Mesodermal cell (in vitro differentiated cells): Measurements from ENCODE around the gene RBM23. TPM values are rescaled to one million over a fixed set of nuclear protein-coding genes. Genes with fewer than 3 reads are reported as not detected.
"Not testable (repeated sequence)": the region's sequence is repeated elsewhere in the genome, so short reads cannot be mapped to it uniquely, and the experiment has no call there.

Source experiments
- H3K27ac ChIP-seq: 2 replicates; pipeline ENCODE4 v1.7.0; 2013; ENCODE audit warnings: mild to moderate bottlenecking, low read depth, low read length, moderate library complexity; ENCODE audit not compliant: severe bottlenecking
- H3K36me3 ChIP-seq: 2 replicates; pipeline ENCODE4 v1.7.1; 2013; ENCODE audit warnings: mild to moderate bottlenecking, low read length, moderate library complexity; ENCODE audit not compliant: control insufficient read depth, insufficient read depth
- H3K4me1 ChIP-seq: one replicate; pipeline ENCODE4 v1.7.1; 2013; ENCODE audit warnings: mild to moderate bottlenecking, low read length; ENCODE audit not compliant: insufficient read depth, control insufficient read depth, poor library complexity, severe bottlenecking
- H3K4me3 ChIP-seq: 2 replicates; pipeline ENCODE4 v1.7.0; 2013; ENCODE audit warnings: low read length, control low read depth, mild to moderate bottlenecking; ENCODE audit not compliant: insufficient read depth, poor library complexity, severe bottlenecking; ENCODE audit errors: extremely low read depth
- H3K9me3 ChIP-seq: 2 replicates; pipeline ENCODE4 v1.7.1; 2013; ENCODE audit warnings: mild to moderate bottlenecking, low read length, moderate library complexity; ENCODE audit not compliant: control insufficient read depth
- WGBS, 2 experiments: methylation state at CpG; one replicate each; pipeline ENCODE4 v1.1.5; 2013; ENCODE audit warnings: missing lambda C conversion rate in 2 of 2; ENCODE audit not compliant: insufficient coverage in 2 of 2; 5-methylcytosine and 5-hydroxymethylcytosine counted together
- polyA plus RNA-seq, 2 experiments: library from polyadenylated mRNA; stranded (reverse); fragments of 50-300 nt; gene quantifications; one replicate each; pipeline ENCODE4 v1.2.3, GENCODE V29; 2013

RBM23 gene
- polyA plus RNA-seq (2013, experiment 1 of 2), result 49.5 TPM
- 51.3 TPM for polyA plus RNA-seq (2013, experiment 2 of 2)

DNA sequence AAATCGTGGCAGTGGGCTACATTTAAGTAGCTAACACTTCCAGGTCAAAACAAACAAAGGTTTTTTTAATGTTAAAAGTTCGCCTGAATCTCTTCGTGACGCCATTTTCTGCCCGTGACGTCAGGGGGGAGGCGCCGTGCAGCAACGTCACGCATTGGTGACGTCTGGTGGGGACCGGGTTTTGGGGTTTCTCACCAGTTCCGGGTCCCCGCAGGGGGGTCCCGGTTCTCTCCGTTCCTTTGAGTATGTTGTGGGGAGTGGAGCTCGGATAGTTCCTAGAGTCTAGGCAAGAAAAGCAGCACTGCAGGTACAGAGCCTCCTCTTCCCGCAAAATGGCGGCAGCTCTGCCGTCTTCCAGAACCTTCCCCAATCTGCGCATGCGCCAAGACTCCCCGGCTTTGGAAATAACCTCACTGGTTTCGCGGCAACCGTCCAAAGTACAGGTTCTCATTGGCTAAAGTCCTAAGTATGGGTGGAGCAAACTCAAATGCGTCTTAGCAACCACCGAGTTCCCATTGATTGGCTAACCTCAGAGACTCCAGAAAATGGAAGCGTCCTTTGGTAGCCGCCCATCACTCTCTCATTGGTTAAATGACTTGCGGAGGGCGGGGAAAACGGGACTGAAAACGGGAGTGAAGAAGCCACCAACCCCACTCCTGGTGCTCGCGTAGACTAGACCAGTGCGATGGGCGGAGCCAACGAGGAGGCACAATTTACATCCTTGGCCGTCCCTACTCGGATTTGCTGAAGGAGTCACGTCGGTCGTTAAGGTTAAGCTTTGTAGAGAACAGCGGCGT is at the start of gene RBM23:
Gene RBM23 (minus strand): TSS at position 346 of the 797 bp plus-strand sequence.
- peak within 1 kb of the TSS; percentile 79 for H3K4me3 ChIP-seq
- H3K36me3 ChIP-seq, result peaks cover 65% of the 10 kb centered on the region
- WGBS, 2 experiments, result 1 to 3% methylated on average over 22 to 33 of the region's 46 CpGs
- H3K27ac ChIP-seq, result peak within 1 kb of the TSS; percentile 100
- H3K9me3 ChIP-seq, result no peaks in the 10 kb centered on the region
- H3K4me1 ChIP-seq, result peaks cover 9% of the 10 kb centered on the region

DNA sequence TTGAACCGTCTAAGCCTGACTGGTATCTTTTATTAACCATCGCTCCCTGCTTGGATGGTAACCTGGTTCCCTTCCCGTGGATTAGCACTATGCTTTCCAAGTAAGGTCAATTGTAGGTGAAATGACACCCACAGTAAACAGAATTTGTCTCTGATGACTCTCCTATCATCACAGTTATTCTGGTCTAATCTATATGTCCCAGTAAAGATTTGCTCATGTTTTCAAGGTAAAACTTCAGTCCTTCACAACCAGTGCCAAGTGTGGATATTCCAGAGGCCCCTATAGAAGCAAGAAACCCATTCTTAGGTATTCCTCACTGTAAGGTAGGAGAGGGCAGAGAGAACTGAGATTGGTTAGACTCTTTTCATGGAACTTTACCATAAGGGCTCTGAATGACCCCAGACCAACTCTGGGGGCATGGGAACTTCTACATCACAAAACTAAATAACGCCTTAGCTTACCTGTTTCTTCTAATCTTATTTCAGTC is 47.9 kb upstream of the RBM23 start:
- H3K4me1 ChIP-seq, result no peaks in the 10 kb centered on the region
- no peak overlapping the region for H3K4me3 ChIP-seq
- H3K27ac ChIP-seq, result no peak overlapping the region
- 80 to 89% methylated on average over 3 of the region's 4 CpGs for WGBS, 2 experiments
- H3K9me3 ChIP-seq, result no peaks in the 10 kb centered on the region
- H3K36me3 ChIP-seq, result peaks cover 21% of the 10 kb centered on the region

- 86 to 90% methylated on average over 6 to 10 of the region's 15 CpGs for WGBS, 2 experiments
- H3K27ac ChIP-seq, result peak overlapping the region; percentile 23
- peaks cover 17% of the 10 kb centered on the region for H3K36me3 ChIP-seq
- H3K9me3 ChIP-seq, H3K4me1 ChIP-seq, H3K4me3 ChIP-seq: not testable (repeated sequence)
These were observed 47.2 kb upstream of the RBM23 start for GRCh38 chr14:22965916-22966782.

DNA sequence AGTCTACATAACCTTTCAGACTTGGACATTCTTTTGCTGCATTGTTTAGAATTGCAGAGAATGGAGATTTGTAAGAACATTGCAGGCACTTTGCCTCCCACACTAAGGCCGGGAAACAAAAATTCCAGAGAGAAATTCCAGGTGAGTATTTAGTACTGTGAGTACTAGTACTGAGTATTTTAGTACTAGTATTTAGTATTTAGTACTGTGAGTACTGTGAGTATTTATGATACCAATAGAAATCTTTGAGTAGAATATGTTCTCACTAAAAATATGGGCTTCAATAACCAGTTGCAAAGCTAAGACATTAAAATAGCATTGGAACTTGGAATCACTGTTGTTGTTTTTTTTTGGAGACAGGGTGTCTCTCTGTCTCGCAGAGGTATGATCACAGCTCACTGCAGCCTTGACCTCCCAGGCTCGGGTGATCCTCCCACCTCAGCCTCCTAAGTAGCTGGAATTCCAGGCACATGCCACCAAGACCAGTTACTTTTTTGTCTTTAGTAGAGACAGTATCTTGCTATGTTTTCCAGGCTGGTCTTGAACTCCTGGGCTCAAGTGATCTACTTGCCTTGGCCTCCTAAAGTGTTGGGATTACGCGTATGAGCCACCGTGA is 43.2 kb upstream of the RBM23 start:
- H3K36me3 ChIP-seq, result no peaks in the 10 kb centered on the region
- H3K9me3 ChIP-seq, result no peaks in the 10 kb centered on the region
- no peak overlapping the region for H3K27ac ChIP-seq
- no peak overlapping the region for H3K4me3 ChIP-seq
- 79 to 100% methylated on average over 1 to 3 of the region's 6 CpGs for WGBS, 2 experiments
- H3K4me1 ChIP-seq, result no peaks in the 10 kb centered on the region

DNA sequence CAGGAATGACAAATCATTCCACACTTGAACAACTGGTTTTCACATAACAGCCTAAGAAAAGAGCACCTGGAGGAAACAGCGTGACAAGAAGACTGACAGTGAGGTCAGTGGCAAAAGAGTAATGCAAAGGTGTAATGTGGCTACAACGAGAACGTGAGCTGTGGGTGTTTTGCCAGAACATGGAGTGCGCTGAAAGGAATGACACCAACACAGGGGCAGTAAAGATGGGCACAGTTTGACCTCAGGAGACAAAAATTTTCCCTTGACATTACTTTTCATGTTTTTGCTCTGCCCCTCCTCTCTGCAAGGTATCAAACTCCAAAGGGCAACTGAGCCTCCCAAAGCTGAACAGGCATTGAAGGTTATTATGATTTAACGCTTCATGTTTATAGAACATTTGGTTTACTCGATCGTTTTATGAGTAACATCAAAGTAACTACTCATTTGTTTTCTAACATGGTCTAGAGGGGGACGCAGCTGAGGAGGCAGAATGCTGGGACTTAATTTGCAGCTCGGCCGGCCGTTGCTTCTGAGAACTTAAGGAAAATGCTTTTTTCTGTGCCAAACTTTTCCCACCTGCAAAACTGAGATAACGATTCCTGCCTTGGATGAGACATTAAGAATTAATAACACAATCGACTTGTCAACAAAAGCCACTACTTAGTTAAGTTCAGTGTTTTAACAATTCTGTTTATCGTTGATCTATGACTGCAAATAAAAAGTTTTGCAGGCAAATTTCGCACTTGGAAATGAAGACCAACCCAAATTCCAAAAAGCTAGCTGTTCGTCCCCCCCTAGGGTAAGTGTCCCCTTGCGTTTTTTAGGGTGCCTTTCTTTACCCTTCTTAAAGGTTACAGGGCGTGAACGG is 37.0 kb upstream of the RBM23 start:
- Histone ChIP-seq H3K4me1 (no peaks in the 10 kb centered on the region), H3K36me3 (peaks cover 24% of the 10 kb centered on the region), H3K9me3 (no peaks in the 10 kb centered on the region), H3K4me3 (peak overlapping the region; percentile 58), H3K27ac (peak overlapping the region; percentile 92)
- WGBS, 2 experiments, result 26 to 29% methylated on average over 11 to 14 of the region's 19 CpGs

DNA sequence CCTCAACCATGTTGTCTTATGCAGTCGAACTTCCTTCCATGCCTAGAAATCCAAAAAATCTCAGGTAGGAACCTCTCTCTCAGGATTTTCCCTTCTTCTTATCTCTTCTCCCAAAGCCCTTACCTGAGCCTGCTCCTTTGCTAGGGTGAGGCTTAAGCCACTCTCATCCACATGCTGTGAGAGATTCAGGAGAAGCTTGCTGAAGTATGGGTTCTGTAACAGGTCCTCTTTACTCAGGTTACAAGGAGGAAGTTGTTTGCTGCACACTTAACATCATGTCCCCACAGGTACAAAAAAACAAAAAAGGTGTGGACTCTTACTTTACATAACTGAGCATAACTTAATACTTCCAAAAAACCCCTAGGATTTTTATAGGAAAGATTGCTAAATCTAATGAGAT is 33.5 kb upstream of the RBM23 start:
- no CpG with 5 or more reads among the region's 1 CpG for WGBS, 2 experiments
- Histone ChIP-seq H3K36me3 (peaks cover 45% of the 10 kb centered on the region), H3K27ac (no peak overlapping the region), H3K4me3 (no peak overlapping the region), H3K4me1 (no peaks in the 10 kb centered on the region), H3K9me3 (no peaks in the 10 kb centered on the region)

GRCh38 chr14:22951795-22952194 is 32.8 kb upstream of the RBM23 start:
- H3K27ac ChIP-seq, H3K4me3 ChIP-seq, H3K9me3 ChIP-seq, H3K4me1 ChIP-seq: not testable (repeated sequence)
- WGBS, 2 experiments, result 89 to 95% methylated on average over 8 of the region's 8 CpGs
- H3K36me3 ChIP-seq, result peaks cover 52% of the 10 kb centered on the region

GRCh38 chr14:22945642-22946041 is 26.7 kb upstream of the RBM23 start:
- no peak overlapping the region for H3K4me3 ChIP-seq
- WGBS, 2 experiments, result 89 to 100% methylated on average over 2 of the region's 3 CpGs
- H3K27ac ChIP-seq, result no peak overlapping the region
- H3K36me3 ChIP-seq, result peaks cover 48% of the 10 kb centered on the region
- no peaks in the 10 kb centered on the region for H3K9me3 ChIP-seq
- no peaks in the 10 kb centered on the region for H3K4me1 ChIP-seq

- WGBS, 2 experiments, result 97 to 100% methylated on average over 2 to 3 of the region's 4 CpGs
These were observed 20.7 kb upstream of the RBM23 start for GRCh38 chr14:22939684-22940083.

DNA sequence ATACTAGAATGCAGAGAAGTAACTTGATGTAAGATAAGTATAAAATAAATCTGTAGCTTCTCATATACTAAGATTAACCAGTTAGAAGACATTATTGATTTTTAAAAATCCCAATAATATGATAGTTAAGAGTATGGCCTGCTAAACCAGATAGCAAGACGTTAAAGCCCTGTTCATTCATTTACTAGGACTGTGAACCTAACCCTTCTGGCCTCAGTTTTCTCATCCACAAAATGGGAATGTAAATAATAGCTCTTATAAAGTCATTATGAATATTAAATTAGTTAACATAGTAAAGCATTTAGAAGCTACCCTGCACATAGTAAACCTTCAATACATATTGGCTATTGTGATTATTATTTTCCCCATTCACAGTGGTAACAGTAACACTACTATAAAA is 16.2 kb upstream of the RBM23 start:
- H3K4me1 ChIP-seq, result peaks cover 3% of the 10 kb centered on the region
- no peaks in the 10 kb centered on the region for H3K9me3 ChIP-seq
- no CpG with 5 or more reads among the region's 1 CpG for WGBS, 2 experiments
- H3K36me3 ChIP-seq, result no peaks in the 10 kb centered on the region
- no peak overlapping the region for H3K27ac ChIP-seq
- H3K4me3 ChIP-seq, result no peak overlapping the region

More at GRCh38 chr14:22939684-22940083, 20.7 kb upstream of the RBM23 start:
- Histone ChIP-seq H3K27ac (no peak overlapping the region), H3K4me1 (no peaks in the 10 kb centered on the region), H3K9me3 (no peaks in the 10 kb centered on the region), H3K36me3 (peaks cover 10% of the 10 kb centered on the region), H3K4me3 (no peak overlapping the region)
